T-helper 2 cell treated with Interferon-gamma antibody and Interleukin-4, amounts not matched to agents 100 ng/mL and 5 ng/mL, for 36 hours (primary cell): Measurements from ENCODE around the gene ALKBH4. TPM values are rescaled to one million over a fixed set of nuclear protein-coding genes. Genes with fewer than 3 reads are reported as not detected.
"Not testable (repeated sequence)": the region's sequence is repeated elsewhere in the genome, so short reads cannot be mapped to it uniquely, and the experiment has no call there.

Experiments
- intact Hi-C: fragments of 100-400 bp; cut with micrococcal nuclease; formaldehyde crosslinking; loops from one replicate; pipeline ENCODE4 v1.15.1; 2023
- total RNA-seq: library from RNA; stranded (reverse); gene quantifications from 2 replicates; pipeline ENCODE4 v1.2.3, GENCODE V29; 2022

ALKBH4 gene
- total RNA-seq, 1 donor from 2014 or later = 10.2 TPM

DNA sequence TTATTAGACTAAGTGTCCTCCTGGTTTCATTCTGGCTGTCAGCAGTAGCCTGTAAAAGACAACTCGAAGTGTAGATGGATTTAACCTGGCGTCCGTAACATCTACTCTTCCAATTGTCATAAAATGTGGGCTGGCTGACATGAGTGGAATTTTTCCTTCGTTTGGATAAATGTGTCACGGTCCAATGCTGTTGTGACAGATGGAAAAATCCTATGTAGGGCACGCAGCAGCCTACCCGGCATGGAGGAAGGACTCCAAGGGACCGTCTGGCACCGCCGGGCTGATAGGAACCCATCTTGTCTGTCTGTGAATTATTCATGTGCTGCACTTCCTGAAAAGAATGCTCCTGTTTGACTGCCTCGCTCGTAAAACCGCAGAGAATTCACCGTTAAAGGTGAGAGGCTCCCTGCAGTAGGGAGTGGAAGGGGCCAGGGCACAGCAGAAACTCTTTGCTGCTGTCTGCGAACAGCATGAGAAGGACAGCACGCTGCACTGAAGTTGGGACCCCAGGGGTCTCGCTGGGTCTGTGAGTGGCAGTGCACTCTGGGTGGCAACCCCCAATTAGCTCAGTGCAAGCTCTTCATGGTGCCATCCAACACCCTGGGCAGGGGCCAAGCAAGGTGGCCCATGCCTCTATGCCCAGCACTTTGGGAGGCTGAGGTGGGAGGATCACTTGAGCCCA lies 32.9 kb downstream of the ALKBH4 start:
- intact Hi-C loops = no loop called here

DNA sequence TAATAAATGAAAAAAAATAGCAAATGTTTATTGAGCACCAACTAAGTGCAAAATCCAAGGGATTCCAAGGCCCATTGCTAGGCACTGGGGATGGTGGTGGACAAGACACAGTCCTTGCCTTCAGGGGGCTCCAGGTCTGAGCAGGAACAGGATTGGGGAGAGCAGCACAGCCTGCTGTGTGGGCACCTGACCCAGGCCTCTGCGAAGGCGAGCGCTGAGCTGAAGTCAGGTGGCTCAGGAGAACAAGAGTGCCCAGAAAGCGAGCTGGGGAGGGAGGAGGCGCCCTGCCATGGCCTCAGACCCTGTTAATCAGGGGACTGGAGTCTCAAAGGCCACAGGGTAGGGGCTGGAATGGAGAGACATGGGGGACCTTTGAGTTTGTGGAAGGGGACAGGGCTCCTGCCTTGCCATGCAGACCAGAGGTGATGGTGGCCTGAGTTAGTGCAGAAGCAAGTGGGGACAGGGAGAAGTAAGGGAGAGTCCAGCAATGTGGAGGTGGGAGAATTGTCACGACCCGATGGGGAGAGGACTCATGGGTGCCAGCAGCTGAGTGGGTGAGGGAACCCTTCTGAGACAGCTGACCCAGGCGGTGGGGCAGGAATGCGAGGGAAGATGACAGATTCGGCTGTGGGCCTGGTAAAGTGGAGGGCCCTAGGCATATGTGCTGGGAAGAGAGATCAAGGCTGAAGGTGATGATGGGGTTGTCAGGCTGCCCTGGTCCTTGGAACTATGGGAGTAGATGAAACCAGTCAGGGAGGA lies 35.3 kb downstream of the ALKBH4 start:
- intact Hi-C loops = no loop called here

GRCh38 chr7:102427019-102427405 lies 37.7 kb downstream of the ALKBH4 start:
- intact Hi-C loops = no loop called here

DNA sequence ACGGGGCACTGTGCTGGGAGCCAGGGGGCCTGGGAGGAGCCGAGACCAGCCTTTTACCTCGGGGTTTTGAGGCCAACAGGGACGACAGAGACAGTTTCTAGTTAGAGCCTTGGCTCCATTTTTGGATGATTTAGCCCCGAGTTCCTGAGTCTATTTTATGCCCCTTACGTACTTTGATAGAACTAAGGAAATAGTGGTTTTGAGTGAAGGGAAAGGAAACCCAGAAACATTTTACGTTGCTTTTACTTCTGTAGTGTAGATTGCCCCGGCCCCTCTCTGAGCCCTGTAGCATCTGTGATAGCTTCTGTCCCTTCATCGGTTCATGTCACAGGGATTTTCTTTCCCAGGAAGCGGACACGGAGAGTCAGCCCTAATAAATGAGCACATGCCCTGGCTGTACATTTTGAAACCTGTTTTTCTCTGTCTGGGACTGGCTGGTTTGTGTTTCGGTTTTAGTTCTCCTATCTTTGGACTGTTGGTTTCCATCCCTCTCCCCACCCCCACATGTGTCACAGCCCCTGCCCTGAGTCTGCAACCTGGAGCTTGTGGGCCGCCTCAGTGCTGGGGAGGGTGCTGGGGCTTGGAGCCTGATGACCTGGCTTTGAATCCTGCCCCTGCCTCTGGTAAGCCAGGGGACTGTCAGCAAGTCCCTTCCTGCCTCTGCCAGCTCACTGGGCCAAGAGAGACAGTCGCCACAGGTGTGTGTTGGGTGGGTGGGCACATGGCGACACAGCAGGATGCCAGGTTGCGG lies 38.2 kb downstream of the ALKBH4 start:
- intact Hi-C loops = loop anchor here (1.0 kb wide), 4 partner anchors 8 to 63 kb away; partner anchors contain the start of genes ALKBH4 and LRWD1

GRCh38 chr7:102425639-102426267 lies 38.9 kb downstream of the ALKBH4 start:
- intact Hi-C loops = loop anchor here (1.0 kb wide), 4 partner anchors 9 to 62 kb away; partner anchors contain the start of genes ALKBH4 and LRWD1

- intact Hi-C loops = no loop called here
Measured at GRCh38 chr7:102424787-102425218, 39.9 kb downstream of the ALKBH4 start.

DNA sequence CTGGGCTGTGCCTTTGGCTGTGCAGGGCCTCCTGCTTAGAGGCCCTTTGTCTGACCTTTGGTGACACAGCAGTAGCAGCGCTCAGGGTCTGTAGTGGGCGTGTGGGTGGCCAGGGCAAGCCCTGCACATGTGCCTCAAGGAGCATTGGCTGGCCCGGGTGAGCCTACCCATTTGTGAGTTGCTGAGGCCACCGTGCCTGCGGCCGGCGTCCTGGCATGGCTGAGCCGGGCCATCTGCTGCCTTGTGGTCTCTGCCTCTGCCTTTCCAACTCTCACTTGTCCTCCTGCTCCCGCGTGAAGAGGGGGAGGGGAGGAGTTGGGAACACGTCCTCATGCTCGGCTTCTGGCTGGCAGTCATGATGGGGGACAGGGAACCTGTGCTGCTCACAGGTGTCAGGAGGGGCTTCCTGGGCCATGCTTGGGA lies 40.5 kb downstream of the ALKBH4 start:
- intact Hi-C loops = no loop called here

DNA sequence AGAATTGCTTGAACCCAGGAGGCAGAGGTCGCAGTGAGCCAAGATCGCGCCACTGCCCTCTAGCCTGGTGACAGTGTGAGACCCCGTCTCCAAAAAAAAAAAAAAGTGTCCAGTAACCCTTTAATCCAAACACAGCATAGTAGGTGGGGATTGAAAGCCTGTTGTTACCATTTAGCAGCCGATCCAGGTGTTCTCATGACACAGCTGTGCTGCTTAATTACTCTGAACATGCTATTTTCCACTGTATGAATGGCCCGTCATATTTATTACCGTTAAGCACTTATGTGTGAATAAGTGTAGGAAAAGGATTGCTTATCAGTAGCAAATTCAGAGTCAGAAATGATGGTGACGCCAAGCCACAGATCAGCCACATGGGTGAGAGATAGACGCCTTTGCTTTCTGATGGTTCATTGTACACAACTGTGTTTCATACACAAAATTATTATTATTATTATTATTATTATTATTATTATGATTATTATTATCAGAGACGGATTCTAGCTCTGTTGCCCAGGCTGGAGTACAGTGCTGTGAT lies 42.9 kb downstream of the ALKBH4 start:
- intact Hi-C loops = no loop called here

DNA sequence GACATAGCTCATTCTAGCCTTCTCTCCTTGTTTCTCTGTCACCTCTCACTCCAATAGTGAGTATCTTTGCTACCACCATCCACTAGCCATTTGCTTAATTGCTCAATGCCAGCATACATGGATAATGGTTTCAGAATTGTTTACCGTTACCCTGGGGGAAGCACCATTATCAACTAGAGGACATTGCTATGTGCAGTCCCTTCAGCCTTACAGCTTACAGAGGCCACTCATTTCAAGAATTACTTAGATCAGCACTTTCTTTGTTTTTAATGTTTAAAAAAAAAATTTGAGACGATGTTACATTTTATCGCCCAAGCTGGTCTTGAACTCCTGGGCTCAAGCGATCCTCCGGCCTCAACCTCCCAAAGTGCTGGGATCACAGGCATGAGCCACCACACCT lies 46.1 kb downstream of the ALKBH4 start:
- intact Hi-C loops = no loop called here

DNA sequence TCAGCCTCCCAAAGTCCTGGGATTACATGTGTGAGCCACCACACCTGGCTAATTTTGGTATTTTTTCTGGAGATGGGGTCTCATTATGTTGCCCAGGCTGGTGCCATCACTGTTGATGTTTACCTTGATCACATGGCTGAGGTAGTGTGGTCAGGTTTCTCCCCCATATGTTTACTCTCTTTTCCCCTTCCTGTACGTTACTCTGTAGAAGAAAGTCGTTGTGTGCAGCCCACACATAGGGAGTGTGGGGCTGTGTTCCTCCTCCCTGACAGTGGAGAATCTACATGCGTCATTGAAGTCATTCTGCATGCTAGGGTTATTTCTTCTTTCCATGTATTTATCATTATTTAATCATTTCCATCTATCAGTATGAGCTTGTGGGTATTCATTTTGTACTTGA lies 47.6 kb downstream of the ALKBH4 start:
- intact Hi-C loops = no loop called here

DNA sequence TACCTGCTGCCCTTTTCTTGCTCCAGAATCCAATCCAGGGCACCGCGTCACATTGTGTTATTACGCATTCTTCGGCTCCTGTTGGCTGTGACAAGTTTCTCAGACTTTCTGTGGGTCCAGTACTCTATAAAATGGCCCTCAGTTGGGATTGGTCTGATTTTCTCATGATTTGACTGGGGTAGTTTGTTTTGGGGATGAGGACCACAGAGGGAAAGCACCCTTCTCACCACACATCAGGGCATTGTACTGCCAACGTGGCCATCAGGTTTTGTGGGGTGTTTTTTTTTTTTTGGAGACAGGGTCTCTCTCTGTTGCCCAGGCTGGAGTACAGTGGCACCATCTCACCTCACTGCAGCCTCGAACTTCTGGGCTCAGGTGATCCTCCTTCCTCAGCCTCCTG lies 48.3 kb downstream of the ALKBH4 start:
- intact Hi-C loops = loop anchor here (1.0 kb wide), 1 partner anchor 10 kb away; no protein-coding TSS in a partner anchor

DNA sequence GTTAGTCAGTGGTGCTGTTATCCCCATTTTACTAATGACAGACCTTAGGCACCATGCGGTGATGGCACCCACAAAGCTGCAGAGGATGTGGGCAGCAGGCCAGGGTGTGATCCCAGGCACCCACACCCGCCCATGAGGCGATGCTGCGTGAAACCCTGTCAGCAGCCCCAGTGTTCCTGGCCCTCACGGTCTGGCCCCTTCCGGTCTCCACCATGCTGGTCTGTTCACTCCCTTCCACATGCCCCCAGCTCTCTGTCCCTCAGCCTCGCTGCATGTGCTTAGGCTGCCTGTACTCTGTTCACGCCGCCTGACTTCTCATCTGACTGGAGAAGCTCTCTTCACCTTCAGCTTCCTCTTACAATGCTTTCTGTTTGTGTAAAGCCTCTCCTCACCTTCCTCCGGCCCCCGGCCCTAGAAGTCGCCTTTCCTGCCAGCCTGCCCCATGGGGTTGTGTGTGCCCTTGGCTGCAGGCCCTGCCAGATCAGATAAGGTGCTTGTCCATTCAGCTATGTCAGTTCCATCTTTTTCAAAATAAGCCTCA lies 48.9 kb downstream of the ALKBH4 start:
- intact Hi-C loops = loop anchor here (1.0 kb wide), 1 partner anchor 11 kb away; no protein-coding TSS in a partner anchor

GRCh38 chr7:102413611-102414010 lies 51.1 kb downstream of the ALKBH4 start:
- intact Hi-C loops = no loop called here

GRCh38 chr7:102413091-102413490 lies 51.6 kb downstream of the ALKBH4 start:
- intact Hi-C loops = no loop called here

DNA sequence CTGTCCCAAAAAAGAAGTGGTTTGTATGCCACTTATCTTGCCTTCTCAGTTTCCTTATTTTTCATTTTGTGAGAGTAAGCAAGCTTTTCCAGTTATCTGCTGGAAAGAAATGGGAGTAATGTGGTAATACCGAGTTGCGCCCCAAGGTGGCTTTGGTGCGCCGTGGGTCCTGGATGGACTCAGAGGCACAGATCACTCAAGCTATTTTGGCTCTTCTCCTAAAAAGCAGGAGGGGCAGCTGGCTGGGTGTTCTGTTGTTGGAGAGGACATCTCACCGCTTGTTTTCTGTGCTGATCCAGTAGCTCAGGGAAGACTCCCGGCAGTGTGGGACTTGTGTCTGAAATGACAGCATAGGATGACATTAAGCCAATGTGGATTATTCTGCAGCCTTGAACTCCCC lies 52.1 kb downstream of the ALKBH4 start:
- intact Hi-C loops = loop anchor here (1.0 kb wide), 2 partner anchors 38 to 53 kb away; no protein-coding TSS in a partner anchor

GRCh38 chr7:102410918-102411317 lies 53.7 kb downstream of the ALKBH4 start:
- intact Hi-C loops = no loop called here

DNA sequence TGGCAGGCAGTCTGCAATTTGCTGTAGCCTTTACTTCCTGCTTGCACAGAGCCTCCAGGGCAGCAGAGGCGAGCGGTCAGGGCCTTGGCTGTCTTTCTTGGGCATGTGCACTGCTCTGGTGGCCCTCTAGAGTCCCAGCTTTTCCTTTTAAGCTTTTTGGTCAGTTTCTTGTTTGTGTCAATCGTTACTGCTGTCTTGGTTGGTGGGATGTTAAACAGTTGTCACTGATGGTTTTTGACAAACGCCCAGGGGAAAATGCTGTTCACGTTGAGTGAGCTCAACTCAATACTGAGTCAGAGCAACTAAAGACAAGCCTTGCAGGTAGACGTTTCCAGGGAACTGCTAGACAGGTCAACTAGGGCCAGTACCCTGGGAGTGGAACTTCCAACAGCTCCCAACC lies 54.5 kb downstream of the ALKBH4 start:
- intact Hi-C loops = no loop called here

GRCh38 chr7:102409340-102409739 lies 55.3 kb downstream of the ALKBH4 start:
- intact Hi-C loops = no loop called here

DNA sequence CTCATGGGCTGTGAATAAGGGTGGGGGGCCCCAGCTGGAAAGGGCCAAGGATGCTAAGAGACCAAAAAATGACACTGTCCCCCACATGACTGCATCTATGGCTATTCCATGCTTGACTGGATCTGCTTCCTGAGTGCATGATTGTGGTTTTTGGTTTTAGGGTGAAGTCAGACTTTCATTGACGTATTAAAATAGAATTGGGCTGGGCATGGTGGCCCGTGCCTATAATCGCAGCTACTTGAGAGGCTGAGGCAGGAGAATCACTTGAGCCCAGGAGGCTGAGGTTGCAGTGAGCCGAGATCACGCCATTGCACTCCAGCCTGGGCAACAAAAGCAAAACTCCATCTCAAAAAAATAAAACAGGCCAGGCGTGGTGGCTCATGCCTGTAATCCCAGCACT lies 56.1 kb downstream of the ALKBH4 start:
- intact Hi-C loops = not testable (repeated sequence)

GRCh38 chr7:102407910-102408309 lies 56.8 kb downstream of the ALKBH4 start:
- intact Hi-C loops = no loop called here
